K562 (cell line): ENCODE measurements around the gene CISD3. TPM values are rescaled to one million over a fixed set of nuclear protein-coding genes. Genes with fewer than 3 reads are reported as not detected.

Source experiments
- CBX8 ChIP-seq: fragments of 200-600 bp; sonication (generic); IDR thresholded peaks from 2 replicates; pipeline ENCODE4 v1.6.1; 2012; ENCODE audit warnings: borderline replicate concordance, mixed run types, low read depth, mild to moderate bottlenecking, moderate library complexity, mixed read lengths, low read length, control low read depth, inconsistent platforms; ENCODE audit not compliant: poor library complexity, severe bottlenecking; ENCODE audit errors: extremely low read depth
- DACH1 ChIP-seq: fragments of 450-650 bp; IDR thresholded peaks from 2 replicates; pipeline ENCODE4 v1.6.1; 2018; ENCODE audit not compliant: partially characterized antibody
- FIP1L1 ChIP-seq: fragments of 200-400 bp; formaldehyde crosslinking; IDR thresholded peaks from 2 replicates; pipeline ENCODE4 v1.6.1; 2018; ENCODE audit warnings: mild to moderate bottlenecking, low read depth, low read length; ENCODE audit not compliant: poor library complexity, severe bottlenecking
- KLF13 ChIP-seq: fragments of 450-650 bp; IDR thresholded peaks from 2 replicates; pipeline ENCODE4 v1.6.1; 2016; ENCODE audit warnings: missing genetic modification characterization, low read depth, mild to moderate bottlenecking, missing compliant biosample characterization, moderate library complexity, borderline replicate concordance
- PHTF2 ChIP-seq: fragments of 250-450 bp; sonication (Bioruptor Pico); IDR thresholded peaks from 2 replicates; pipeline ENCODE4 v1.5.0; 2021; ENCODE audit warnings: mild to moderate bottlenecking
- ZC3H11A ChIP-seq: IDR thresholded peaks from 2 replicates; pipeline ENCODE4 v1.6.1; 2012; ENCODE audit warnings: low read depth, low read length, improper control_type of control experiment
- ZFP1 ChIP-seq: fragments of 450-650 bp; formaldehyde crosslinking; IDR thresholded peaks from 2 replicates; pipeline ENCODE4 v1.4.0; 2020; ENCODE audit warnings: mild to moderate bottlenecking, mixed read lengths
- polyA plus RNA-seq, 8 experiments: library from polyadenylated mRNA; depleted of rRNA in 4 of 8; stranded (reverse) in 5 of 8; unstranded in 3 of 8; fragments of >200 nt; fragmentation: Nextera tagmentation in 2 of 8; fragmentation: Illumina TruSeq in 1 of 8; extraction: Ambion mirVana in 2 of 8; extraction: Trizol in 1 of 8; gene quantifications; 2 replicates each; pipeline versions ENCODE4 v1.2.1 to v1.2.3, GENCODE V29; 2011 to 2014; ENCODE audit warnings: inconsistent platforms in 1 of 8, missing spikeins in 1 of 8
- total RNA-seq, 7 experiments: library from RNA; depleted of rRNA in 6 of 7; stranded (reverse); fragments of >200 nt in 6 of 7; fragmentation: Illumina TruSeq in 2 of 7; extraction: Trizol in 2 of 7; gene quantifications; 2 replicates each; pipeline versions ENCODE4 v1.2.1 to v1.2.3, GENCODE V29; 2011 to 2021; ENCODE audit warnings: low replicate concordance in 1 of 7
- TF ChIP-seq, protein P1 (sequence below), 2 experiments: fragments of 150-350 bp in 1 of 2; IDR thresholded peaks; 2 replicates each; pipeline ENCODE4 v1.6.1; 2012 to 2016; ENCODE audit warnings: low read depth in 2 of 2, low read length in 2 of 2, mild to moderate bottlenecking in 1 of 2, moderate library complexity in 1 of 2
- TF ChIP-seq, protein P2 (sequence below): fragments of 250-450 bp; sonication (Bioruptor Pico); IDR thresholded peaks from 2 replicates; pipeline ENCODE4 v1.8.0; 2022; ENCODE audit warnings: inconsistent platforms
- TF ChIP-seq, protein P3 (sequence below): fragments of 450-650 bp; IDR thresholded peaks from 2 replicates; pipeline ENCODE4 v1.6.1; 2016; ENCODE audit warnings: low read depth
- TF ChIP-seq, protein P4 (sequence below): sonication (generic); formaldehyde crosslinking; IDR thresholded peaks from 2 replicates; pipeline ENCODE4 v1.8.1; 2022; ENCODE audit warnings: missing genetic modification reagents

Gene CISD3
- total and polyA plus RNA-seq, 9 of the 15 experiments (the other 6 are each of a cell fraction or from before 2014, with no cell fraction given), result 5.0 to 60.7 (median 15.7) TPM

DNA sequence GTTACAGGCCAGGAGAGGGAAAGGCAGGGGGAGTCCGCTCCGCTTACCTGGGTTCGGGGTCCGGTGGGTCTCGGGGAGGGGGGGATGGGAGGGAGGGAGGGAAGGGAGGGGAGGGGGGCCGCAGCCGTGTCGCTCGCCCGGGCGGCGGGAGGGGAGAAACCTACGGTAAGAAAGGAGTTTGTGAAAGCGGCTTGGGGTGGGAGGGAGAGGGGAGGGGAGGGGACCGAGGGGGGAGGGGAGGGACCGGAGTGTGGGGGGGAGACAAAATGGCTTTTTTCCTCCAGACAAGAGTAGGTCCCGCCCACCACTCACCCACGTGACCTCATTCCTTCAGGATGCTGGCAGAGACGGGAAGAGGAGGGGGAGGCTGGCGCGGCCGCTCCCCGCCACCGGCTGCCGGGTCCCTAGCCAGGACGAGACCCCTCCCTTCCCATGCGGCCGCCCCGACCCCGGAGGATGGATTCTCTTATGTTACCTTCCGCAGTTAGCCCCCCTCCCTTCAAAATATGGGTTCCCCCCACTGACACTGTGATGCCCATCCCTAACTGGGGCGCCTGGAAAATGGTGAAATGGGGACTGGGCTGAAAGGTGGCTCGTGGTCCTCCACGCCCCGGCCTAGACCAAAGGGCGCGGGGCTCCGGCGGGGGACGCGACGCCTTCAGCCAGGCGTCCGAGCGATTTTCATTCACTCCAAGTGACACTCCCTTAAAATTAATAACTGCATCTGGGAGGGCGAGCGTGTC is 18.2 kb downstream of the CISD3 start, which contains the start of gene PCGF2 (continued):
- TF ChIP-seq, protein P1, sequence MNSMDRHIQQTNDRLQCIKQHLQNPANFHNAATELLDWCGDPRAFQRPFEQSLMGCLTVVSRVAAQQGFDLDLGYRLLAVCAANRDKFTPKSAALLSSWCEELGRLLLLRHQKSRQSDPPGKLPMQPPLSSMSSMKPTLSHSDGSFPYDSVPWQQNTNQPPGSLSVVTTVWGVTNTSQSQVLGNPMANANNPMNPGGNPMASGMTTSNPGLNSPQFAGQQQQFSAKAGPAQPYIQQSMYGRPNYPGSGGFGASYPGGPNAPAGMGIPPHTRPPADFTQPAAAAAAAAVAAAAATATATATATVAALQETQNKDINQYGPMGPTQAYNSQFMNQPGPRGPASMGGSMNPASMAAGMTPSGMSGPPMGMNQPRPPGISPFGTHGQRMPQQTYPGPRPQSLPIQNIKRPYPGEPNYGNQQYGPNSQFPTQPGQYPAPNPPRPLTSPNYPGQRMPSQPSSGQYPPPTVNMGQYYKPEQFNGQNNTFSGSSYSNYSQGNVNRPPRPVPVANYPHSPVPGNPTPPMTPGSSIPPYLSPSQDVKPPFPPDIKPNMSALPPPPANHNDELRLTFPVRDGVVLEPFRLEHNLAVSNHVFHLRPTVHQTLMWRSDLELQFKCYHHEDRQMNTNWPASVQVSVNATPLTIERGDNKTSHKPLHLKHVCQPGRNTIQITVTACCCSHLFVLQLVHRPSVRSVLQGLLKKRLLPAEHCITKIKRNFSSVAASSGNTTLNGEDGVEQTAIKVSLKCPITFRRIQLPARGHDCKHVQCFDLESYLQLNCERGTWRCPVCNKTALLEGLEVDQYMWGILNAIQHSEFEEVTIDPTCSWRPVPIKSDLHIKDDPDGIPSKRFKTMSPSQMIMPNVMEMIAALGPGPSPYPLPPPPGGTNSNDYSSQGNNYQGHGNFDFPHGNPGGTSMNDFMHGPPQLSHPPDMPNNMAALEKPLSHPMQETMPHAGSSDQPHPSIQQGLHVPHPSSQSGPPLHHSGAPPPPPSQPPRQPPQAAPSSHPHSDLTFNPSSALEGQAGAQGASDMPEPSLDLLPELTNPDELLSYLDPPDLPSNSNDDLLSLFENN (IDR thresholded peaks at IDR 0.05; ENCODE audit: low read depth in 2 of 2, low read length in 2 of 2), result no peak
- no peak for TF ChIP-seq KLF13
- no peak for TF ChIP-seq DACH1
- no peak for TF ChIP-seq CBX8
- no peak for TF ChIP-seq ZFP1 (CRISPR knock-in tag)
- TF ChIP-seq, protein P2, sequence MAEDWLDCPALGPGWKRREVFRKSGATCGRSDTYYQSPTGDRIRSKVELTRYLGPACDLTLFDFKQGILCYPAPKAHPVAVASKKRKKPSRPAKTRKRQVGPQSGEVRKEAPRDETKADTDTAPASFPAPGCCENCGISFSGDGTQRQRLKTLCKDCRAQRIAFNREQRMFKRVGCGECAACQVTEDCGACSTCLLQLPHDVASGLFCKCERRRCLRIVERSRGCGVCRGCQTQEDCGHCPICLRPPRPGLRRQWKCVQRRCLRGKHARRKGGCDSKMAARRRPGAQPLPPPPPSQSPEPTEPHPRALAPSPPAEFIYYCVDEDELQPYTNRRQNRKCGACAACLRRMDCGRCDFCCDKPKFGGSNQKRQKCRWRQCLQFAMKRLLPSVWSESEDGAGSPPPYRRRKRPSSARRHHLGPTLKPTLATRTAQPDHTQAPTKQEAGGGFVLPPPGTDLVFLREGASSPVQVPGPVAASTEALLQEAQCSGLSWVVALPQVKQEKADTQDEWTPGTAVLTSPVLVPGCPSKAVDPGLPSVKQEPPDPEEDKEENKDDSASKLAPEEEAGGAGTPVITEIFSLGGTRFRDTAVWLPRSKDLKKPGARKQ (CRISPR knock-in tag), result no peak
- TF ChIP-seq ZC3H11A, result no peak
- TF ChIP-seq, protein P3, sequence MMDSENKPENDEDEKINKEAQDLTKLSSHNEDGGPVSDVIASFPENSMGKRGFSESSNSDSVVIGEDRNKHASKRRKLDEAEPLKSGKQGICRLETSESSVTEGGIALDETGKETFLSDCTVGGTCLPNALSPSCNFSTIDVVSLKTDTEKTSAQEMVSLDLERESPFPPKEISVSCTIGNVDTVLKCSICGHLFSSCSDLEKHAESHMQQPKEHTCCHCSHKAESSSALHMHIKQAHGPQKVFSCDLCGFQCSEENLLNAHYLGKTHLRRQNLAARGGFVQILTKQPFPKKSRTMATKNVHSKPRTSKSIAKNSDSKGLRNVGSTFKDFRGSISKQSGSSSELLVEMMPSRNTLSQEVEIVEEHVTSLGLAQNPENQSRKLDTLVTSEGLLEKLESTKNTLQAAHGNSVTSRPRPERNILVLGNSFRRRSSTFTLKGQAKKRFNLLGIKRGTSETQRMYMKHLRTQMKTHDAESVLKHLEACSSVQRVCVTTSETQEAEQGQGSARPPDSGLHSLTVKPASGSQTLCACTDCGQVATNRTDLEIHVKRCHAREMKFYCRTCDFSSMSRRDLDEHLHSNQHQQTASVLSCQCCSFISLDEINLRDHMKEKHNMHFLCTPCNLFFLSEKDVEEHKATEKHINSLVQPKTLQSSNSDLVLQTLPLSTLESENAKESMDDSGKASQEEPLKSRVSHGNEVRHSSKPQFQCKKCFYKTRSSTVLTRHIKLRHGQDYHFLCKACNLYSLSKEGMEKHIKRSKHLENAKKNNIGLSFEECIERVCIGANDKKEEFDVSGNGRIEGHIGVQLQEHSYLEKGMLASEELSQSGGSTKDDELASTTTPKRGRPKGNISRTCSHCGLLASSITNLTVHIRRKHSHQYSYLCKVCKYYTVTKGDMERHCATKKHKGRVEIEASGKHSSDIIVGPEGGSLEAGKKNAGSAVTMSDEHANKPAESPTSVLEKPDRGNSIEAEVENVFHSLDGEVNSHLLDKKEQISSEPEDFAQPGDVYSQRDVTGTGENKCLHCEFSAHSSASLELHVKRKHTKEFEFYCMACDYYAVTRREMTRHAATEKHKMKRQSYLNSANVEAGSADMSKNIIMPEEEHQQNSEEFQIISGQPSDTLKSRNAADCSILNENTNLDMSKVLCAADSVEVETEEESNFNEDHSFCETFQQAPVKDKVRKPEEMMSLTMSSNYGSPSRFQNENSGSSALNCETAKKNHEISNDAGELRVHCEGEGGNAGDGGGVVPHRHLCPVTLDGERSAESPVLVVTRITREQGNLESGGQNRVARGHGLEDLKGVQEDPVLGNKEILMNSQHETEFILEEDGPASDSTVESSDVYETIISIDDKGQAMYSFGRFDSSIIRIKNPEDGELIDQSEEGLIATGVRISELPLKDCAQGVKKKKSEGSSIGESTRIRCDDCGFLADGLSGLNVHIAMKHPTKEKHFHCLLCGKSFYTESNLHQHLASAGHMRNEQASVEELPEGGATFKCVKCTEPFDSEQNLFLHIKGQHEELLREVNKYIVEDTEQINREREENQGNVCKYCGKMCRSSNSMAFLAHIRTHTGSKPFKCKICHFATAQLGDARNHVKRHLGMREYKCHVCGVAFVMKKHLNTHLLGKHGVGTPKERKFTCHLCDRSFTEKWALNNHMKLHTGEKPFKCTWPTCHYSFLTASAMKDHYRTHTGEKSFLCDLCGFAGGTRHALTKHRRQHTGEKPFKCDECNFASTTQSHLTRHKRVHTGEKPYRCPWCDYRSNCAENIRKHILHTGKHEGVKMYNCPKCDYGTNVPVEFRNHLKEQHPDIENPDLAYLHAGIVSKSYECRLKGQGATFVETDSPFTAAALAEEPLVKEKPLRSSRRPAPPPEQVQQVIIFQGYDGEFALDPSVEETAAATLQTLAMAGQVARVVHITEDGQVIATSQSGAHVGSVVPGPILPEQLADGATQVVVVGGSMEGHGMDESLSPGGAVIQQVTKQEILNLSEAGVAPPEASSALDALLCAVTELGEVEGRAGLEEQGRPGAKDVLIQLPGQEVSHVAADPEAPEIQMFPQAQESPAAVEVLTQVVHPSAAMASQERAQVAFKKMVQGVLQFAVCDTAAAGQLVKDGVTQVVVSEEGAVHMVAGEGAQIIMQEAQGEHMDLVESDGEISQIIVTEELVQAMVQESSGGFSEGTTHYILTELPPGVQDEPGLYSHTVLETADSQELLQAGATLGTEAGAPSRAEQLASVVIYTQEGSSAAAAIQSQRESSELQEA, result no peak
- TF ChIP-seq, protein P4, sequence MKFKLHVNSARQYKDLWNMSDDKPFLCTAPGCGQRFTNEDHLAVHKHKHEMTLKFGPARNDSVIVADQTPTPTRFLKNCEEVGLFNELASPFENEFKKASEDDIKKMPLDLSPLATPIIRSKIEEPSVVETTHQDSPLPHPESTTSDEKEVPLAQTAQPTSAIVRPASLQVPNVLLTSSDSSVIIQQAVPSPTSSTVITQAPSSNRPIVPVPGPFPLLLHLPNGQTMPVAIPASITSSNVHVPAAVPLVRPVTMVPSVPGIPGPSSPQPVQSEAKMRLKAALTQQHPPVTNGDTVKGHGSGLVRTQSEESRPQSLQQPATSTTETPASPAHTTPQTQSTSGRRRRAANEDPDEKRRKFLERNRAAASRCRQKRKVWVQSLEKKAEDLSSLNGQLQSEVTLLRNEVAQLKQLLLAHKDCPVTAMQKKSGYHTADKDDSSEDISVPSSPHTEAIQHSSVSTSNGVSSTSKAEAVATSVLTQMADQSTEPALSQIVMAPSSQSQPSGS (CRISPR knock-in tag), result no peak
- no peak for TF ChIP-seq PHTF2 (CRISPR knock-in tag)
- peak; percentile 8 for TF ChIP-seq FIP1L1
